NCI-H1092 (cell line): ENCODE data around the gene FHL2.

Experiments
- DNase-seq: peaks from one replicate; lab custom pipeline; 2025; lab: John Stamatoyannopoulos, UW

Gene FHL2

DNA sequence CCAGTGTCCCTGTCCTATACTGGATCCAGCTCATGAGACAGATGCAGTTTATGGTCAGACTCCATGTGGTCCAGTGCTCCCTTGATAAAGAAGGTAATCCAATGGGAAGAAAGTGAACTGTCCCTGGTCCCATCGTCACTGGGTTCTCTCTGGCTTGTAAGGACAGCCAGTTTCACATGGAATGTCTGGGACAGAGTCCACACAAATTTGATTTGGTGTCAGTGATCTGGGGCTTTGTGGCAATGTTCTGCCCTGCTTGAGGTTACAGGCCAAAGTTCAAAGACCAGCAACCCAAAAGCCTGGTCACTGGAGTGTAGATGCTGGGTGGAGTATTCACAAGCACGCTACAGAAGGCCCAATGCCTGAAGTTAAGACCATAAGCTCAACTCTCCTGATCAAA, 22.2 kb upstream of the FHL2 start:
- DNase-seq: no peak

DNA sequence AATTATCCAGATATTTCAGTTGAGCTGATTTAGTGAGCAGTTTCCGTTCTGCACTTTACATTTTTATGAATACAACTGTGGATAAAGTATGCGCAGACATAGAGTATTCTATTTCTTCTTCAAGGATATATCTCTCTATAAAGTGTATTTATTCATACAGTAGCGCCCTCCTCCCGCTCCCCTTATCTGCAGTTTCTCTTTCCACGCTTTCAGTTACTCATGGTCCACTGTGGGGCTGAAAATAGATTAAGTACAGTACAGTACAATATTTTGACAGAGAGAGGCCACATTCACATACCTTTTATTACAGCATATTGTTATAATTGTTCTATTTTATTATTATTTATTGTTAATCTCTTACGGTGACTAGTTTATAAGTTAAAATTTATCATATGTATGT, 19.7 kb upstream of the FHL2 start:
- DNase-seq: no peak

DNA sequence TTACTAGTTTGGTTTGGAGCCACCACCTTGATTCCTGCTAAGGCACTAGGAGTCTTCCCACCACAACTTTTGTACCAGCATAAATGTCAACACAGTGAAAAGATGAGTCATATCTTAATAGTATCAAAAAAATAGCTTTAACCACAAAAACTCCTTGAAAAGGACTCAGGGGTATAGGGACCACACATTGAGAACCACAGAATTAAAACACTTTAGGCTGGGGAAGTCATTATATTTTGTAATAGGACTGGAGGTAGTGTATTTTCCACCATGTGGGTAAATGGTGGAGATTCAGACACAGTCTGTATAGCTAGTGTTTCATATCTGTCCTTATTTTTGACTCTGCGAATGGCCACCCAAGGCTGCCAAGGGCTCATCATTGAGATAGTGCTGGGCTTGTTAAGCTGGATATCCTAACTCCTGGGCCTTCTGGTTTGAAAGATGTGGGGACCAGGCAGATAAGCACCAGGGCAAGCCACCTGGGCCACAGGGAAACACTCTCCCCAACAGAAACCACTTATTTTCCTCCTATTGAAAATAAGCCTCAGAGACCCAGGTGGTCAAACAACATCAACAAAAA, 19.1 kb upstream of the FHL2 start:
- no peak for DNase-seq

DNA sequence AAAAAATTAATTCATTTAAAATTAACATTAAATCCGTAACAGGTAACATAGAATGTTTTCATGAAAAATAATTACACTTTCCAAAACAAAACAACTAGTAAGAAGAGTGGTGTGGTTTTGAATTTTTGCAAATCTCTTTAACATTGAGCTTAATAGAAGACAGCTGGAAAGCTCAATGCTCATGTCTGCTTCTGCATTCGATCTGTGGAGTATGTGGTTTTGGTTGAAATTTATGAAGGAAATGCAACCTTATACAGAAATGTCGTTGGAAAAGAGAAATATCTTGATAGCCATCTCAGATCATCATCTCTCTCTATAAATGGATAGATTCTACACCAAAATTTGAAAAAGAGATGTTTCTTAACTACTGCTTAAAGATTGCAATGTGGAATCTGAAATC, 17.3 kb upstream of the FHL2 start:
- DNase-seq: no peak

DNA sequence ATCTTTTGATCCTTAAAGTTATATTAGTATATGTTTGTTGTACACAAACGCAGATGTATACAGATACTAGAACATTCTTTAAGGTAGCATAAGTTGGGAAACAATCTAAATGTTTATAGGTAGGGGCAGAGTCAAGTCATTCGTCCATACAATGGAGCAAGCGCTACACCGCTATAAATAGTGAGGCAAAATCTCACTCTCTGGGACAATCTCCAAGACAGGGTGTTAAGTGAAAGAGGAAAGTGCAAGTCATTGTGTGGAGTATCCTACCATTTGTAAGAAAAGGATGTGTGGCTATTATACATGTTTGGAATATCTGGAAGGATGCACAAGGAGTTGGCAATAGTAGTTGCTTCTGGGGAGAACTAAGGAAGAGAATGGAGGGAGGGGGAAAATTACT, 16.2 kb upstream of the FHL2 start:
- DNase-seq: no peak

DNA sequence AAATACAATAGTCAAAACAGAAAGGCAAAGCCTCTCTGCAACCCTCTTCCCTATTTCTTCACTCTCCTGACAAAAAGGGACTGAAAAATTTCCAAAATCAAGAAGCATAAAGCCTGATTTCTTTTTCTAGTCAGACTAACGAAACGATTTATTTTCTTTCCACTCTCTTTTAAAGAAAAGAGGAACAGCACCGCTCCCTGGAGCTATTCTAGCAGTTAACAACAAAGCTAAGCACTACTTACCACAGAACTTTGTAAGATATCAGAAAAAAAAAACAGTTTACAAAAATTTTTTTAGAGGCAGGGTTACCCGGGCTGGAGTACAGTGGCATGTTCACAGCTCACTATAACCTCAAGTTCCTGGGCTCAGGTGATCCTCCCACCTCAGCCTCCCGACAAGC, 14.4 kb upstream of the FHL2 start:
- DNase-seq: no peak

DNA sequence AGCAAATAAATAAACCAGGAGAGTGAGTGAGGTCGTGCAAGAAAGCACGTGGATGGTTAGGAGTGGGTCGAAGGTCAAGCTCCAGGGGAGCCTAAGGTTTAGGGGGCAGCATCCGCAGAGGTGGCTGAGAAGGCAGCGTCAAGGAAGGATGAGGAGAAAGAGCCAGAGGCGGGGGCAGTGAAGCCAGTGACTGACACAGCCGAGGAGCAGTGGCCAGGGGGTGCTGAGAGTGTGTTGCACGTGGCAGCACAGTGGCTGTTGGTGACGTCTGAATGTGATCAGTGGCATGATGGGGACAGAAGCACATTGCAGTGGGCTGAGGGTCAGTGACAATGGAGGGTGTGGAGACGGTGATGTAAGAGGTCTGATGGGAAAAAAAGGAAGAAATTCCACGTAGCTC, 13.7 kb upstream of the FHL2 start:
- no peak for DNase-seq

DNA sequence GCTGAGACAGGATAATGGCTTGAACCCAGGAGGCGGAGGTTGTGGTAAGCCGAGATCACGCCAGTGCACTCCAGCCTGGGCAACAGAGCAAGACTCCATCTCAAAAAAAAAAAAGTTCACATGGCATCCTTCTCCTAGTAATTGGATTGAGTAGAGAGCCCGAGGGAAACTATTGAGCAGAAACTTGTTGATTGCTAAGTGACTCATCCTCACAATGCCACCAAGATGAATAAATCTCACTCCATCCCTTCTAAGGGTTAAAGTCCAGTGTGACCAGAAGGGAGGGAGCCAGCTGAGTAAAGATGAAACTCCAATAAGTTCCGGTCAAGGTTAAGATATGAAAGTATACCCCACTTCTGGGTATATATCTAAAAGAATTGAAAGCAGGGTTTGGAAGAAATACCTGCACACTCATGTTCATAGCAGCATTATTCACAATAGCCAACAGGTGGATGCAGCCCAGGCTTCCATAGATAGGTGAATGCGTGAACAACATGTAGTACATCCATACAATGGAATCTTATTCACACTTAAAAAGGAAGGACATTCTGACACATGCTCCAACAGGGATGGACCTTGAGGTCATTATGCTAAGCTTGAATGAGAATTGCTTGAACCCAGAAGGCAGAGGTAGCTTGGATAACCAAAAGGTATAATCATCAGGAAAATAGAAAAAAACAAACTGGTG, 13.0 kb upstream of the FHL2 start:
- no peak for DNase-seq

DNA sequence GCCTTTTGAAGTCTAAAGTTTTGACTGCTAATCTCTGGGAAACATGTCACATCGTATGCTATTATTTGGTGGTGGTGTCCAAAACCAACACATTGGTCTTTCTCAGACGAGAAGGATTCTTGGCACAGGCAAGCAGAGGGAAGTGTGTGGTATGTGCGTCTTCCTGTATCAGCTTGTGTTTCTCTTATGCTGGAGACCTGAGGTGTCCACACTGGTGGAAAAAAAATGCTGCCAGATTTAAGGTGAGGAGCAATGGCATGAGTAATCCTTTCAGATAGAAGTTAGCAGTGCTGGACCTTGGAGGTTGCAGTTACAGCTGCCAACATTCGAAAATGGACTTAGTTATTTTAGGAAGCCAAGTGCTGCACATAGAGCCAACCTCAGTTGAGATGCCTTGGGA, 11.7 kb upstream of the FHL2 start:
- no peak for DNase-seq

DNA sequence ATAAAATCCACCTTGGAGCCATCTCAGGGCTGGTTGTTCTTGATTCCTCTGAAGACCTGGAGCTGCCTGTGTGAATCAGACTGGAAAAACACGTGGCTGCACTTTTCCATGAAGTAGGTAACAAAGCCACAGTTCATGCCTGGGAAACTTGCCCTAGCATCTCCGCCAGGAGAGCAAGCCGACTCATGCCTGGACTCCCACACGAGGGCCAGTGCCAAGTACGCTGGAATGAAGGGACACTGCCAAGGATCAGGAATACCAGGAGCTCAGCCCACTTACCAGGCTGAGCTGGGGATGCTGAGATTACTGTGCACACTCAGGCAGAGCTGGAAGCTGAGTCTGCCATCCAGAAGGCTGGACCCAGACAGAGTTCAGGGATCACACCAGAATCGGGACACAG, 10.9 kb upstream of the FHL2 start:
- DNase-seq: no peak

DNA sequence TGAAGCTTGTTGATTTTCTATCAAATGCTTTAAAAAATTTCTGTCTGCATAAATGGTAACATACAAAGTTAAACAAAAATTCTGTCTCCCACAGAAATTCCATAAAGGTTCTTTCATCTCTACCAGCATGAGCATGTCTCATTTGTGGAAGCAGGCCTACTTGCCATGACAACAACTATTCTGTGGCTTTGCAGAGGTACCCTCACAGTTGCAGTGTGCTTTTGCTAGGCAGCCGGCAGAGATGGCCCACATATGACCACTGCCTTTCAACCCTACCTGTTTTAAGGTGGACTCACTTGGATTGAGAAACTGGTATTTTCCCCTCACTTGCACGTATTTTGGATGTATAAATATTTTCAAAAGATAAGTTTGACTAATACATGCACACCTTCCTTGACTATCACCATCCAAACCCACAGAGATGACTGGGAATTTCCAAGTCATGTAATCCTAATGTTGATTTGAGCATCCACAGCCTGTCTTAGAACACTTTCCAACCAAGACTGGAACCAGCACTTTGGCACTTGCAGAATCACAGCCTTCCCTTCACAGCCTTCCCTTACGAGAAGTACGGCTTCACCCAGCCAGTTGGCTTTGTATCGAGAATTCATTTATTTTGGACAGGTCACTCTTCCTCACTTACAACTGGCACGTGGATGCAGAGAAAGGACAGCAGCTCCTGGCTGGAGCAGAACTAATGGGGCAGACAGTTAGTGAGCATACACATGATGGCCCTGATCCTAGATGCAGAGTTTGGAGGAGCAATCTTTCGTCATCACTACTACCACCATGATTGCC, 9.3 kb upstream of the FHL2 start:
- no peak for DNase-seq

DNA sequence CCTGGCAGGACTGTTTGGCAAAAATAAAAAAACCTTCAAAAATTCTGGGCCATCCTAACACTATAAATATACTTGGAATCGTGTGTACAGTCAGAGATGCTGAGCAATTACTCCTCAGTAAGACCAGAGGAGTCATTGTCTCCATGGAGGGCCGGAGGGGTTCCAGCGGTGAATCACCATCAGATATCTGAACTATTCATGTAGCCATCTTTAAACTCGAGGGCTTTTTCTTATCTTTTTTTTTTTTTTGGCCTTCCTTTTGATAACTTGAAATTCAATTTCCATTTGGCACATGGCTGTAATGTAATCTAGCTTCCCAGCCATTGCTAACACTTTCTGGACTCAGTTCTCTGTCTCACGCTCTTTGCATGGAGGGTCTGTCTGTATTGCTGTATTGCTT, 7.4 kb upstream of the FHL2 start:
- DNase-seq: no peak

DNA sequence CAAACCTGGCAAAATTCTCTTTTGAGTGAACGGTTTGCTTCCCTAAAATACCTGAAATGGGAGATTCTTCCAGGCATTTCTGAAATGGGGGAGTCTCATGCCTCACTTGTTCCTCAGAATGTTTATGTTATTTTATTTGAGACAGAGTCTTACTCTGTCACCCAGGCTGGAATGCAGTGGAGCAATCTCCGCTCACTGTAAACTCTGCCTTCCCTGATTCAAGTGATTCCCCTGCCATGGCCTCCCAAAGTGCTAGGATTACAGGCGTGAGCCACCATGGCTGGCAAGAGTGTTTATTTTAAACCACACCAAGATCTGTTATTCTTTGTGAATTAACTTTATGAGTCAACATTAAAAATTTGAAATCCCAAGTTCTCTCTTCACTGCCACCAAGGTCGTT, 6.4 kb upstream of the FHL2 start:
- DNase-seq: no peak

DNA sequence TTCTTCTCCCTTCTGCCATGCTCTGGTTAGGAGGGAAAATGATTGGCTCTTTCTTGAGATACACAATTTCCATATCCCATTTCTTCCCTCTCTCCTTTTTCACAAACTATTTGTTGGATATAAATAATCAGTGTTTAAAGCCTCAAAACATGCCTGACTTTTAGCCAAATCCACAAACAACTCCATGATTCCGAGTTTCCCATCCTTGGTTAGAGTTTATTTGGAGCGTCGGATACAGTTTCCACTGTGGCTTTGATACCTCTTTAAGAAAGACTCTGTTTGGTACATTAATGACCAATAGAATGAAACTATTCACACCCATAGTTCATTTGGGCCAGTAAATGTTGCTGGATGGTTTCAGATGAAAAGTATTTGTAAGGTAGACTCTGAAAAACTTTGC, 5.9 kb upstream of the FHL2 start:
- DNase-seq: no peak

DNA sequence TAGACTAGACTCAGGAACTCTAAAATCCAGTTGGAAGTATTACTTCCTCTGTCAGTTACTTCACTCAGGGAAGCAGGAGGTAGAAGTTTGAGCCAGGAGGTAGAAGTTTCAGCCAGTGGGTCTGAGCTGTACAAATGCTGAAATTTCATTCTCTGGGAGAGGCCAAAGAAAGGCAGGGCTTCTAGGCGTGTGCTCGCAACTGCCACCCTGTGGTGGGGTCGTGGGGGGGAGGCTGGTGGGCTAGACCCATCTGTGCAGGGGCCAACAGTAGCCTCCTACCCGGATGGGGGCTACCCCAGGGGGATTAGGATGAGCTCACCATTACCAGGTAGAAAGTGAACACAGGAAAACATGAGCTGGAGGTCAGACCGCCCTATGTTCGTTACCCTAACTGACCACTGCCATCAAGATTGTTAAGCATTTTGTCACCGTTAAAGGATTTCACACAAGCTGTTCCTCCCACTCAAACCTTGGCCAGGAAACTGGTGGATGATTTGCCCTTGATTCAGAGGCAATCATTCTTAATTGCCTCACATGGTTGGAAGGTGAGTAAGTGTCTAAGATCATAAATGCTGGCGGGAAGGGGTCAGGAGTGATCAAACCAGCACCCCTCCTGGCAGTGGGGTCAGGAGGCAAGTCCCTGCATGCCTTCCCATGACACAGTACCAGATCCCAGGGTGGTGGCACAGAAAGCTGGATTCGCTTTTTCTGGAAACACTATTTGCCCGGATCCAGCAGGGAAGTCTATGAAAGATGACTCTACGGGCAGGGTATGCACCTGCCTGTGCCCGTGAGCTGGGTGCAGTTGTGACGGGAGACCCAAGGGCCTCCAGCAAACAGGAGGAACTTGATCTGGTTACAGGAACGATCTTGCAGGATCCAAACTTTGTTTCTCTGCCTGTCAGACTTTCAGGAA, 5.2 kb upstream of the FHL2 start:
- DNase-seq: no peak

DNA sequence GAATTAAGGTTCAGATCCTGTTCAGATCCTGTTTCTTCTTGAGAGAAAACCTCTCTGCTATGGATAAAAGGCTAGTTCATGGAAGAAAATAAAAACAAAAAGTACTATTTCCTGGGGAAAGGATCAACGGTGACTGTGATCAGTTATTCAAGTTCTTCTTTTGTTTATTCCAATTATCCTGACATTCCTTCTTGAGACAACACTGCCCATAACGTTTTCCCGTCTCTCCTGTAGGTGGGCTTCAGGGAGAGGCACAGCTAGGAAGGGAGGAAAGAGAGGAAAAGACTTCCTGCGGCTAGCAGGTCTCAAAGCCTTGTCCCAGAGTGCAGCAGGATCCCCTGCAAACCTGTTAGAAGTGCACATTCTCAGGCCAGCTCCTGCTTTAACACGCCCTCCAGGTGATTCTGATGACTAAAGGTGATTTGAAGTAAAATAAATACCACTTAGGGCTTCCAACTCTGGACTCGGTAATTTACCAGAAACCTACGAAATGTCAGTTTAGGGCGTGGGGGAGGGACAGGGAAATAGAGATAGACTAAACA, 4.5 kb upstream of the FHL2 start:
- no peak for DNase-seq

DNA sequence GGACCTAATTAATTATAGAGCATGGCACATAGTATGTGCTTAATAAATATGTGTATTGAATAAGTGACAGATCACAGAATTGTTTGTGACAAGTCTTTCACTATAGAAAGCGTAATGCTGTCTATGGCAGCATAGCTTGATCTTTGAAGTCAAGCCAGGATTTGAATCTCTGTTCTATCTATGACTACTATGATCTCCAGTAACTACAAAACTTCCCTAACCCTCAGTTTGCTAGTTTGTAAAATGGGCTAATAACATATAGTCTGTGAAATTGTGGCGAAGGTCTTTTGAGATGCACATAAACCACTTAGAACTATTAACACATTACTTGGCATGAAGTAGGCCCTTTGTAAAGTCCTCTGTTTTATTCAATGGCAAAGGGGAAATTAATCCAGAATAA, 4.0 kb upstream of the FHL2 start:
- no peak for DNase-seq

DNA sequence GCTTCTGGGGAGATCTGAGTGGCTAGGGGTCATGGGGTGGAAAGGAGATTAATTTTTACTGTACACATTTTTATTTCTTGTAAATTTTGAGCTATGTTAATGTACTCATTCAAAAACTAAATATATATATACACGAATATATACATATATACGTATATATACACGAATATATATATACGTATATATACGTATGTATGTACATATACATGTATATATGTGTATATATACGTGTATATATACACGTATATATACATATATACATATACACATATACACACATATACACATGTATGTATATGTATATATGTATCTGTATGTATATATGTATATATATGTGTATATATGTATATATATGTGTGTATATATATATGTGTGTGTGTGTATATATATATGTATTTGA, 3.0 kb upstream of the FHL2 start:
- DNase-seq: no peak

DNA sequence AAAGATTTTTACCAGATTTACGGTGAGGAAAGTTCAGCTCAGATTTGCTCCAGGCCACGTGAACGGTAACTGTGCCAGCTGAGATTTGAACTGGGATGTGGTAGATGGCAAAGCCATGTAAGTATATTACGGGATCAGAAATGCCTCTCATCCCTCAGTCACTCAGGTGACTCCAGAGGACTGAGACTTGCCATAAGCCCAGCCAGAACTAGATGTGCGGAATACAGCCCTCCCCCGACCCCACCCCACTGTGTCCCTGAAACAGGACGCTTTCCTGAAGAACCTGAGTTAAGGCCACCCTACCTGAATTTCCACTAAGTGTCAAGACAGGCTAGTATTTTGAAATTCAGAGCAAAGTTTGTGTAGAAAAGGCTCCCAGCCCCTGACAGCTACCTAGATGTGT, 1.3 kb upstream of the FHL2 start:
- no peak for DNase-seq

DNA sequence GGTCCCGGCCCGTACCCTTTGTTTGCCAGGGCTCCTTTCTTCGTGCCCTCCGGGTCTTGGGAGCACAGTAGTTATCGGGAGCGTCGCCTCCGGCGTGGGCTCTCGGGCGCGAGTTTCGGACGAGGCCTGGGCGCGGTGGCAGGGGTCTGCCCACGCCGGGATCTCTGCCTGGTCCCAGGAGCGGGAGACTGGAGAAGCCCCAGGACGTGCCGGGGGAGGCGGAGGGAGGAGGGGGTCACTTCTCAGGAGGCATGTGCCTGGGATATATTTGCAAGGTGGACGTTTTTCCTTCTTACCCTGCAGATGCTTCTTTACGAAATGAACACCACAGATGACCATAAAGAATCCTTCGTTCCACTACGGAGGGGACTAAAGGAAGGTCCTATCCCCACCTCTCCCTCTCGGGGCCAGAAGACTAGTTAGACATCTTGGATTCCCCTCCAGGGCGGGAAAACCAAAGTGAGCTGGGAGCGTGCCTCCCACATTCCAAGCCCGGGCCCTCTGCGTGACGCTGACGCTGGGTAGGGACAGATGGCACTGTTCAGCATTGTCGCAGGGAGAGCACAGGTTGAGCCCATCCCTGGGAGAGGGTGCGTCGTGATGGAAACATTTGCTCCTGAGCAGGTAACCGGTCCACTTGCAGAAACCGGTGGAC, 483 bp upstream of the FHL2 start:
- DNase-seq: no peak

DNA sequence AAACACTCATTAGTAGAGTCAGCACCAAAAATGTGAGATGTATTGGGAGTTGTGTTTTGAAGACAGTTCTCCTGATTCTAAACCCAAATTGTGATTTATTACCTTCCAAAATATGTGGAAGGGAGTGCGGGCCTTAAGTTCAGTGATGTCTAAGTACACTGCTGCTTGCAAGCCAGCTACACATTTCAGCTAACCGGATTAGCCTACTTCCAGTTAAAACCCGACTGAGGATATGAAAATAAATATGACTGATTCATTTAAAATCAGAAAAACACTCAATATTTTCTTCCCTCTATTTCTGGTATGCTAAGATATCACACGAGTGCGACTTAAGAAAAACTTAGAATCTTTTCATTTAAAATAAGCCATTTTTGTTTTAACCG, 907 bp downstream of the FHL2 start:
- no peak for DNase-seq
